ENCODE results near the gene NUDT13. TPM values are rescaled to one million over a fixed set of nuclear protein-coding genes. Genes with fewer than 3 reads are reported as not detected.
A peak's percentile ranks its signal among the peaks of the same experiment; 100 is the strongest.
"Not testable (repeated sequence)": the region's sequence is repeated elsewhere in the genome, so short reads cannot be mapped to it uniquely, and the experiment has no call there.

The NUDT13 gene
- total and polyA plus RNA-seq, 5 experiments from 2014 or later, result 1.0 to 3.4 (median 1.7) TPM

GRCh38 chr10:73088304-73088703, 22.0 kb upstream of the NUDT13 start:
- POLR2A ChIA-PET, result no interaction called here
- no peak overlapping the region for H3K4me3 Mint-ChIP-seq
- H3K36me3 Mint-ChIP-seq, result peaks cover 0 to 8% (median 0%) of the 10 kb centered on the region in 3 donors
- H3K9me3 Mint-ChIP-seq, result no peaks in the 10 kb centered on the region
- DNase-seq (no peak), ATAC-seq (no peak)
- peaks cover 7 to 16% (median 12%) of the 10 kb centered on the region in 4 donors for H3K4me1 Mint-ChIP-seq
- no peak overlapping the region for H3K27ac Mint-ChIP-seq
- H3K27me3 Mint-ChIP-seq, result no peaks in the 10 kb centered on the region

DNA sequence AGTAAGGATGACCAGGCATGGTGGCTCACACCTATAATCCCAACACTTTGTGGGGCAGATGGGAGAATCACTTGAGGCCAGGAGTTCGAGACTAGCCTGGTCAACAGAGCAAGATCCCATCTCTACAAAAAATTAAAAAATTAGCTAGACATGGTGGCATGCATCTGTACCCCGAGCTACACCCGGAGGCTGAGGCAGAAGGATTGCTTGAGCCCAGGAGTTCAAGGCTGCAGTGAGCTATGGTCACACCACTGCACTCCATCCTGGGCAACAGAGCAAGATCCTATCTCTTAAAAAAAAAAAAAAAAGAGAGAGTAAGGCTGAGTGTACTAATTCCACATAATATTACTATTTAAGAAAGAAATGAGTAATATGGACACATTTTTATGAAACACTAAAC, 17.4 kb upstream of the NUDT13 start:
- no peak overlapping the region for H3K4me3 Mint-ChIP-seq

DNA sequence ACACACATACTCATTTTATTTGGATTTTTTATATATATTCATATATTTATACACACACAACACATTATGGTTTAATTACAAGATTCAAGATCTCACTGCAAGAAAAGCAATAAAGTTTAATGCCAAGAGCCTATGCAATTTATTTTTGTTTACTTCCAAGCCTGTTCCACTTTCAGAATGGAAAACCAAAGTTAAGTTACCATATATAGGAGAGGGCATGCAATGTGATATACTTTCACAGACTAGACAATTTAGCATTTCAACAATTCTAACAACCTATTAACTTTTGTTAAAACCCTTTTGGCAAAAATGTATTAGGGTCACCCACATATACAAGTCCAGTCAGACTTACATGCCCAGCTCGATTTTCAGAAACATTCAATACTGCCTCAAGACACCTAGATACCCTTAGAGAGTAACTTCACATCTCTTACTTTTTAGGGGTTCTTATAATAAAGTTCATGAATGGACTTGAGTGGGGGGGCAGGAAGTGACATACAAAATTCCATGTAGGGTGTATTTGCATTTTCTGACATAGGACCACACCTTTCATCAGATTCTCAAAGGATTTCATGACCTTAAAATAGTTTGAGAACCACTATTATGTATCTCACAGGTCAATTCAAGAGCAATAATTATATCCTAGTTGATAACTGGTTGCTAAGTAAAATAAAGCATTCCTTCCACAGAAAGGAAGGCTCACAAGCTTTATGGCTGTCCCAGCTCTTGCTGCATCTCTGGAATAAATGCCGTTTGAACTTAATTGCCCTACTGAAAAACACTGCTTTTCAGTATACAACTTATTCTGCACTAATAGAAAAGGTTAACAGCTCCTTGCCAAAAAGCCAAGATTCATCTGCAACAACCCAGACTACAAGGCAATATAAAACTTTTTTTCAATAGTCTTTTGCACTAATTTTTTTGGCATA, 16.1 kb upstream of the NUDT13 start:
- H3K27me3 Mint-ChIP-seq, result no peaks in the 10 kb centered on the region
- H3K9me3 Mint-ChIP-seq, result no peaks in the 10 kb centered on the region
- peaks cover 16 to 36% (median 31%) of the 10 kb centered on the region in 4 donors for H3K4me1 Mint-ChIP-seq
- peak overlapping the region in 7 of 10 donors; percentile 9 to 95 (median 43) for H3K4me3 Mint-ChIP-seq
- ATAC-seq (no peak), DNase-seq (no peak)
- peaks cover 0 to 6% (median 0%) of the 10 kb centered on the region in 3 donors for H3K36me3 Mint-ChIP-seq
- POLR2A ChIA-PET, result interaction anchor here (0.7 kb wide), 2 partner anchors 1015 to 1793 kb away, joined by 4 to 11 read pairs; no protein-coding TSS in a partner anchor
- peak overlapping the region in 6 of 10 donors; percentile 27 to 97 (median 45) for H3K27ac Mint-ChIP-seq

More for the DNA sequence above, 17.4 kb upstream of the NUDT13 start:
- H3K27ac Mint-ChIP-seq, result peak overlapping the region in 1 of 10 donors; percentile 38
- no peaks in the 10 kb centered on the region for H3K9me3 Mint-ChIP-seq
- no peaks in the 10 kb centered on the region for H3K27me3 Mint-ChIP-seq
- H3K4me1 Mint-ChIP-seq, result peaks cover 20 to 36% (median 30%) of the 10 kb centered on the region in 4 donors
- peaks cover 0 to 6% (median 0%) of the 10 kb centered on the region in 3 donors for H3K36me3 Mint-ChIP-seq
- ATAC-seq, result no peak
- no peak for DNase-seq
- POLR2A ChIA-PET, result interaction anchor here (0.7 to 1.0 kb wide), 2 partner anchors 160 to 401 kb away, joined by 4 read pairs; partner anchors contain the start of gene MRPS16

GRCh38 chr10:73094986-73095480, 15.2 kb upstream of the NUDT13 start:
- ATAC-seq (no peak), DNase-seq (no peak)
- peaks cover 0 to 6% (median 0%) of the 10 kb centered on the region in 3 donors for H3K36me3 Mint-ChIP-seq
- peak overlapping the region; percentile 78 to 97 (median 96) for H3K27ac Mint-ChIP-seq
- POLR2A ChIA-PET, result interaction anchor here (0.6 to 2.6 kb wide), 7 partner anchors 15 to 1792 kb away, joined by 3 to 25 read pairs (median 4); partner anchors contain the start of genes FAM149B1 and NUDT13
- no peaks in the 10 kb centered on the region for H3K9me3 Mint-ChIP-seq
- peak overlapping the region; percentile 87 to 97 (median 92) for H3K4me3 Mint-ChIP-seq
- H3K4me1 Mint-ChIP-seq, result peaks cover 16 to 36% (median 31%) of the 10 kb centered on the region in 4 donors
- no peaks in the 10 kb centered on the region for H3K27me3 Mint-ChIP-seq

GRCh38 chr10:73095481-73096021, 14.7 kb upstream of the NUDT13 start:
- peak overlapping the region; percentile 87 to 97 (median 92) for H3K4me3 Mint-ChIP-seq
- peaks cover 16 to 36% (median 31%) of the 10 kb centered on the region in 4 donors for H3K4me1 Mint-ChIP-seq
- no peaks in the 10 kb centered on the region for H3K27me3 Mint-ChIP-seq
- peaks cover 0 to 6% (median 0%) of the 10 kb centered on the region in 3 donors for H3K36me3 Mint-ChIP-seq
- ATAC-seq (no peak), DNase-seq (peak in 8 of 10 donors; percentile 15 to 51 (median 42))
- no peaks in the 10 kb centered on the region for H3K9me3 Mint-ChIP-seq
- peak overlapping the region; percentile 78 to 97 (median 96) for H3K27ac Mint-ChIP-seq
- POLR2A ChIA-PET, result interaction anchor here (0.6 to 2.6 kb wide), 15 partner anchors 15 to 750 kb away, joined by 3 to 25 read pairs (median 4); partner anchors contain the start of genes CFAP70, DNAJC9, FAM149B1 and NUDT13

GRCh38 chr10:73096041-73096448, 14.2 kb upstream of the NUDT13 start:
- ATAC-seq, result peak; percentile 54 to 57
- POLR2A ChIA-PET, result interaction anchor here (0.6 to 2.6 kb wide), 12 partner anchors 14 to 751 kb away, joined by 3 to 25 read pairs (median 4); partner anchors contain the start of genes CFAP70, DNAJC9, FAM149B1 and NUDT13

DNA sequence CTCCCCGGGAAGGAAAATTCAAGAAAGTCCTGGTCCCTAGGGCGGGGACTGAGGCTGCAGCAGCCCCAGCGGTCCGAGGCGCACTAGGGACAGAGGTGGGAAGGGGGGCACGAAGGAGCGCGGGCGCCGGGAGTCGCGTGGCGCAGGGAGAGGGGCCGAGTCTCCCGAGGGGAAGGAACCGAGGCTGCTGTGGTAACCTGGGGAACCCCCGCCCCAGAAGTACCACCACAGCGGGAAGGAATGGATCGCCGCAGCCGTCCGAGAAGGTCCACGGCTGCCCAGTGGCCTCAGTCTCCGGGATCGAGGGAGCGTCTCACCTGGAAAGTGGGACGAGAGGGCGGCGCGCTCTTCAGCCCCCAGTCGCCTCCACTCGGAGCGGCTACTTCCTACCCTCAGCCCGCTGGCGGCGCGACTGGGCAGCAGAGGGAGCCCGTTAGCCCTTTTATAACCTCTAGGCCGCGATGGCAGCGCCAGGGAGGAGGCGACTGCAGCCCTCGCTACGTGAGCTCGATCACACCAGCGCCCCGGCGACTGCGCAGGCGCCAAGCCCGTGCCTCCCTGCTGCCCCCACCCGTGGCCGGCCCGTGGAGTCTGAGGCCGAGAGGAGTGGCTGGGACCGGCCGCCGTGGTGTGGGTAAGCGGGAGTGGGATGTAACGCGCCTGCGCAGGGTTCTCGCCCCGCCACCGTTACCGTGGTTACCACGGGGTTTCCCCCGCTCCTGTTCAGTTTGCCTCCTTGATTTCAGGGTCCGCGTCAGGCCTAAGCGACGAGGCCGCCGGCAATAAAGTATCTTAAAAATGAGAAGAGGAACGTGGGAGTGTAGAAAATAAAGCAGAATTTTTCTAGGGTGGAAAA, 13.6 kb upstream of the NUDT13 start, which contains the start of gene P4HA1:
Gene P4HA1, minus strand, starts transcription at position 418 of the 856 bp plus-strand sequence. CDS start 21,983 bp downstream, outside the sequence.
- ATAC-seq, result peak; percentile 81 to 85
- Mint-ChIP-seq H3K9me3 (no peaks in the 10 kb centered on the region), H3K27ac (peak within 1 kb of the TSS; percentile 78 to 97 (median 96)), H3K4me1 (peaks cover 15 to 34% (median 30%) of the 10 kb centered on the region in 4 donors), H3K4me3 (peak within 1 kb of the TSS; percentile 87 to 97 (median 92)), H3K27me3 (no peaks in the 10 kb centered on the region), H3K36me3 (peaks cover 0 to 6% (median 0%) of the 10 kb centered on the region in 3 donors)
- peak; percentile 91 to 99 (median 96) for DNase-seq
- POLR2A ChIA-PET, result interaction anchor here (0.6 to 2.6 kb wide), 15 partner anchors 10 to 751 kb away, joined by 3 to 25 read pairs (median 5); partner anchors contain the start of genes CFAP70, CHCHD1, DNAJC9 and FAM149B1

More at GRCh38 chr10:73096041-73096448, 14.2 kb upstream of the NUDT13 start:
- Mint-ChIP-seq H3K27me3 (no peaks in the 10 kb centered on the region), H3K4me1 (peaks cover 16 to 36% (median 31%) of the 10 kb centered on the region in 4 donors), H3K27ac (peak overlapping the region; percentile 78 to 97 (median 96)), H3K4me3 (peak overlapping the region; percentile 87 to 97 (median 92)), H3K9me3 (no peaks in the 10 kb centered on the region), H3K36me3 (peaks cover 0 to 8% (median 0%) of the 10 kb centered on the region in 3 donors)
- DNase-seq, result peak; percentile 60 to 83 (median 68)

GRCh38 chr10:73097305-73097670, 13.0 kb upstream of the NUDT13 start:
- POLR2A ChIA-PET, result interaction anchor here (0.6 to 2.6 kb wide), 8 partner anchors 11 to 685 kb away, joined by 3 to 25 read pairs (median 7); partner anchors contain the start of genes CHCHD1, DNAJC9, FAM149B1 and NUDT13
- H3K4me3 Mint-ChIP-seq, result peak overlapping the region; percentile 87 to 97 (median 92)
- peak in 1 of 2 donors; percentile 1 for ATAC-seq
- DNase-seq, result no peak
- H3K4me1 Mint-ChIP-seq, result peaks cover 14 to 31% (median 27%) of the 10 kb centered on the region in 4 donors
- peak overlapping the region; percentile 78 to 97 (median 96) for H3K27ac Mint-ChIP-seq
- no peaks in the 10 kb centered on the region for H3K27me3 Mint-ChIP-seq
- H3K9me3 Mint-ChIP-seq, result no peaks in the 10 kb centered on the region
- peaks cover 0 to 5% (median 0%) of the 10 kb centered on the region in 3 donors for H3K36me3 Mint-ChIP-seq

GRCh38 chr10:73099141-73099540, 11.1 kb upstream of the NUDT13 start:
- H3K4me1 Mint-ChIP-seq, result peaks cover 11 to 22% (median 20%) of the 10 kb centered on the region in 4 donors
- H3K4me3 Mint-ChIP-seq, result no peak overlapping the region
- DNase-seq (no peak), ATAC-seq (no peak)
- POLR2A ChIA-PET, result interaction anchor here (1.1 kb wide), 1 partner anchor 11 kb away, joined by 9 read pairs; the partner anchor contains the start of gene NUDT13
- H3K9me3 Mint-ChIP-seq, result no peaks in the 10 kb centered on the region
- H3K27me3 Mint-ChIP-seq, result no peaks in the 10 kb centered on the region
- peaks cover 0 to 5% (median 0%) of the 10 kb centered on the region in 3 donors for H3K36me3 Mint-ChIP-seq
- H3K27ac Mint-ChIP-seq, result peak overlapping the region in 1 of 10 donors; percentile 4

- Mint-ChIP-seq H3K4me3 (no peak overlapping the region), H3K4me1 (peaks cover 3 to 16% (median 11%) of the 10 kb centered on the region in 4 donors), H3K36me3 (peaks cover 0 to 12% (median 11%) of the 10 kb centered on the region in 3 donors), H3K27ac (no peak overlapping the region), H3K27me3 (no peaks in the 10 kb centered on the region), H3K9me3 (peaks cover 0 to 3% (median 0%) of the 10 kb centered on the region in 9 donors)
- ATAC-seq (no peak), DNase-seq (no peak)
- POLR2A ChIA-PET, result no interaction called here
These were observed 4.0 kb upstream of the NUDT13 start for GRCh38 chr10:73106301-73106700.

DNA sequence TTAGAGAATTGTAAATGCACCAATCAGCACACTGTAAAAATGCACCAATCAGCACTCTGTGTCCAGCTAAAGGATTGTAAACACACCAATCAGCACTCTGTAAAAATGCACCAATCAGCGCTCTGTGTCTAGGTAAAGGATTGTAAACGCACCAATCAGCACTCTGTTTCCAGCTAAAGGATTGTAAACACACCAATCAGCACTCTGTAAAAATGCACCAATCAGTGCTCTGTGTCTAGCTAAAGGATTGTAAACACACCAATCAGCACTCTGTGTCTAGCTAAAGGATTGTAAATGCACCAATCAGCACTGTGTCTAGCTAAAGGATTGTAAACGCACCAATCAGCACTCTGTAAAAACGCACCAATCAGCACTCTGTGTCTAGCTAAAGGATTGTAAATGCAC, 1.0 kb upstream of the NUDT13 start:
- ATAC-seq, H3K9me3 Mint-ChIP-seq, H3K4me3 Mint-ChIP-seq, H3K27me3 Mint-ChIP-seq, DNase-seq: not testable (repeated sequence)
- Mint-ChIP-seq H3K27ac (peak overlapping the region in 1 of 10 donors; percentile 8), H3K36me3 (peaks cover 0 to 11% (median 10%) of the 10 kb centered on the region in 3 donors), H3K4me1 (peaks cover 1 to 19% (median 12%) of the 10 kb centered on the region in 4 donors)
- POLR2A ChIA-PET, result interaction anchor here (2.5 to 3.4 kb wide), 2 partner anchors 10 to 13 kb away, joined by 9 to 25 read pairs; partner anchors contain the start of gene P4HA1

Measured in naive thymus-derived CD8-positive, alpha-beta T cell (primary cell).